Fibroblast of villous mesenchyme (primary cell): Measurements from ENCODE around the gene RRP7A. TPM values are rescaled to one million over a fixed set of nuclear protein-coding genes. Genes with fewer than 3 reads are reported as not detected.
"Not testable (repeated sequence)": the region's sequence is repeated elsewhere in the genome, so short reads cannot be mapped to it uniquely, and the experiment has no call there.

Experiments used
- DNase-seq: peaks from one replicate; pipeline ENCODE4 v3.0.0-alpha.2; 2010; ENCODE audit warnings: low read depth
- H3K4me3 ChIP-seq: 2 replicates; pipeline ENCODE4 v1.5.1; 2011; ENCODE audit warnings: low read depth, mild to moderate bottlenecking, low read length
- total RNA-seq: library from RNA; depleted of rRNA; stranded (reverse); fragments of >200 nt; gene quantifications from 2 replicates; pipeline ENCODE4 v1.2.3, GENCODE V29; 2012
- TF ChIP-seq, protein P1 (sequence below): IDR thresholded peaks from 2 replicates; pipeline ENCODE4 v1.5.1; 2012; ENCODE audit warnings: low read depth, mild to moderate bottlenecking, low read length; ENCODE audit not compliant: insufficient read depth

Gene RRP7A
- total RNA-seq, 1 donor, result 29.8 TPM

DNA sequence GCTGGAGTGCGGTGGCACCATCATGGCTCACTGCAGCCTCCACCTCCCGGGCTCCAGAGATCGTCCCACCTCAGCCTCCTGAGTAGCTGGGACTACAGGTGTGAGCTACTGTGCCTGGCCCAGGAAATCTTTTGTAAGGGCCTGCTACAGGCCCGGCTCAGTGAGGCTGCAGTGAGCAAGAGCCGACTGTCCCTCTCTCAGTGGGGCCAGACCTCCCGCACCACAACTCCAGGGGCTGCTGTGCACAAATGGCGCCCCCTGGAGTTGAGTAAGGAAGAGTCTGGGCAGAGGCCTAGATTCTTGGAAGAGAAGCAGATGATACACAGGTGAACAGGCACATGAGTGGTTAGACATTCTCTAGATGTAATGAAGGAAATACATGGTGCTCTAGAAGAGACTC, 41.2 kb upstream of the RRP7A start:
- no peak overlapping the region for H3K4me3 ChIP-seq
- DNase-seq, result no peak

DNA sequence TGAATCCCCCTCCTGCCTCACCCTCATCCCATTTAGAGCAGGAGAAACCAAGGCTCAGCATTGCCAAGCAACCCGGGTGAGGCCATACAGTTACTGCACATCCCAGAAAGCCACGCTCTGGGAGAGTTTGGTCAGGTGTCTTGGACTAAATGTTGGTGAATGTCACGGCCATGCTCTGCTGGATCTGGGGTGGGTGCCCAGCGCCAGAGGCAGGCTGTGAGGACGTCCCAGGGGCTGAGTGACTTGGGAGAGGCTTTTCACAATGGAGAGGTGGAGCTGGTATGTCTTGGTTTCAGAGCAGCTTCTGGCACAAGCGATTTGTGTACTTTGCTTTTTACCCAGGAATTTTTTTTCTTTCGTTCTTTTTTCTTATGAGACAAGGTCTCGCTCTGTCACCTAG, 40.8 kb upstream of the RRP7A start:
- no peak overlapping the region for H3K4me3 ChIP-seq
- TF ChIP-seq, protein P1, sequence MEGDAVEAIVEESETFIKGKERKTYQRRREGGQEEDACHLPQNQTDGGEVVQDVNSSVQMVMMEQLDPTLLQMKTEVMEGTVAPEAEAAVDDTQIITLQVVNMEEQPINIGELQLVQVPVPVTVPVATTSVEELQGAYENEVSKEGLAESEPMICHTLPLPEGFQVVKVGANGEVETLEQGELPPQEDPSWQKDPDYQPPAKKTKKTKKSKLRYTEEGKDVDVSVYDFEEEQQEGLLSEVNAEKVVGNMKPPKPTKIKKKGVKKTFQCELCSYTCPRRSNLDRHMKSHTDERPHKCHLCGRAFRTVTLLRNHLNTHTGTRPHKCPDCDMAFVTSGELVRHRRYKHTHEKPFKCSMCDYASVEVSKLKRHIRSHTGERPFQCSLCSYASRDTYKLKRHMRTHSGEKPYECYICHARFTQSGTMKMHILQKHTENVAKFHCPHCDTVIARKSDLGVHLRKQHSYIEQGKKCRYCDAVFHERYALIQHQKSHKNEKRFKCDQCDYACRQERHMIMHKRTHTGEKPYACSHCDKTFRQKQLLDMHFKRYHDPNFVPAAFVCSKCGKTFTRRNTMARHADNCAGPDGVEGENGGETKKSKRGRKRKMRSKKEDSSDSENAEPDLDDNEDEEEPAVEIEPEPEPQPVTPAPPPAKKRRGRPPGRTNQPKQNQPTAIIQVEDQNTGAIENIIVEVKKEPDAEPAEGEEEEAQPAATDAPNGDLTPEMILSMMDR, result no peak
- no peak for DNase-seq

More for the DNA sequence above, 41.2 kb upstream of the RRP7A start:
- TF ChIP-seq, protein P1, result peak; percentile 57

DNA sequence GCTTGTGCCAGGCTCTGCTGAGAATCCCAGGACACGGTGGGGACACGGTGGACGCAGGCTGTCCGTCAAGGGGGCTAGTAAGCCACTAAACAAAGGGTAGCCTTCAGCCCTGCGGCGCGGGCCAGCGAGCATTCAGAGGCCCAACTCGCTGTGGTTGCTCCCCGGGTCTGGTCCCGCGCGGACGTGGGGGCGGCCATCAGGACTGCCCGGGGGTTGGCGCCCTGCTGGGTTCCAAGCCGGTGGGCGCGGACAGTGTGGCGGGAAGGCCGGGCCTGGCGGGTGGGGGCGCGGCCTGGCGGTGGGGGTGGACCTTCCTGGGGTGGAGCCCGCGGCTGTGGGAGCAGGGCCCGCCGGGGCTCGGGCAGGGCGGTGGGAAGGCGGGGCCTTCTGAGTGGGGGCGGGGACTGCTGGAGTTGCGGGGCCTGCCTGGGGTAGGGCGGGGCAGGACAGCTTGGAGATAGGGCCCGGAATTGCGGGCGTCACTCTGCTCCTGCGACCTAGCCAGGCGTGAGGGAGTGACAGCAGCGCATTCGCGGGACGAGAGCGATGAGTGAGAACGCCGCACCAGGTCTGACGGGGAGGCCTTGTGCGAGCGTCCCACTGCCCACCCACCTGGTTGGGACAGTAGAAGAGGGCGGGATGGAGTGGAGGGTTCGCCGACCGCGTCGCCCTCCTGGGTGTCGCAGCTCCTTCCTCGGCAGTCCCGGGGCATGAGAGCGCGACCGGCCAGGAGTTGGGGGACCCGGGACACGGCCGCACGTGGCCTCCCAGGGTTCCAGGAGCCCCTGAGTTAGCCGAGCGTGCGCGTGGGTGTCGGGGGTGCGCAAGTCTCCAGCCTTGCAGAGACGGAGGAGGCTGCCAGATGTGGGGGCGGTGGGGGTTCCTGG, 34.1 kb upstream of the RRP7A start, which contains the start of gene SERHL2:
Gene SERHL2, plus strand, starts transcription at position 482 of the 887 bp plus-strand sequence. Its CDS starts 65 bp downstream, at position 547.
- peak within 1 kb of the TSS; percentile 67 for H3K4me3 ChIP-seq
- DNase-seq, result peak; percentile 85
- TF ChIP-seq, protein P1, result no peak

GRCh38 chr22:42552294-42552647, 32.7 kb upstream of the RRP7A start:
- H3K4me3 ChIP-seq, DNase-seq: not testable (repeated sequence)

- no peak overlapping the region for H3K4me3 ChIP-seq
- DNase-seq, result no peak
- TF ChIP-seq, protein P1, result no peak
Measured at GRCh38 chr22:42549331-42550060, 29.9 kb upstream of the RRP7A start.

- TF ChIP-seq, protein P1, result no peak
- DNase-seq, result no peak
- H3K4me3 ChIP-seq, result no peak overlapping the region
Measured at GRCh38 chr22:42548597-42549330, 29.2 kb upstream of the RRP7A start.

- not testable (repeated sequence) for H3K4me3 ChIP-seq, DNase-seq
Measured at GRCh38 chr22:42548126-42548525, 28.5 kb upstream of the RRP7A start.
